Naive thymus-derived CD4-positive, alpha-beta T cell (primary cell): ENCODE measurements around the gene TIRAP. TPM values are rescaled to one million over a fixed set of nuclear protein-coding genes. Genes with fewer than 3 reads are reported as not detected.
A peak's percentile ranks its signal among the peaks of the same experiment; 100 is the strongest.
"Not testable (repeated sequence)": the region's sequence is repeated elsewhere in the genome, so short reads cannot be mapped to it uniquely, and the experiment has no call there.

Experiments used
- ATAC-seq: fragments of 150-1000 bp; cut with Tn5 transposase; 2 replicates; pipeline ENCODE4 v1.10.0; 2021; ENCODE audit warnings: mild to moderate bottlenecking, moderate library complexity
- CTCF ChIA-PET: fragments of 350-600 bp; sonication (Branson Sonifier 250); formaldehyde crosslinking; loops from one replicate; lab custom pipeline; 2021; ENCODE audit warnings: antibody characterized with exemption; lab: Charles Lee
- POLR2A ChIA-PET: fragments of 350-600 bp; sonication (Branson Sonifier 250); formaldehyde crosslinking; loops from one replicate; lab custom pipeline; 2021; ENCODE audit warnings: antibody characterized with exemption, inconsistent platforms; lab: Charles Lee
- DNase-seq, 9 donors: peaks; one replicate each; pipeline versions ENCODE4 v3.0.0 to v3.0.0-alpha.2; 2020 to 2022; ENCODE audit warnings: mixed read lengths in 1 of 9
- H3K27ac ChIP-seq: one replicate; pipeline ENCODE4 v1.7.0; 2013; ENCODE audit warnings: mild to moderate bottlenecking, low read depth, low read length, moderate library complexity
- H3K27me3 ChIP-seq, 2 donors: one replicate each; pipeline ENCODE4 v1.7.0; 2013; ENCODE audit warnings: low read length in 2 of 2, mild to moderate bottlenecking in 2 of 2, moderate library complexity in 2 of 2; ENCODE audit not compliant: control insufficient read depth in 2 of 2, insufficient read depth in 2 of 2
- H3K36me3 ChIP-seq, 3 experiments: 1 replicate in 2 of 3; 2 replicates in 1 of 3; pipeline ENCODE4 v1.7.0; 2013; ENCODE audit warnings: low read length in 3 of 3, mild to moderate bottlenecking in 3 of 3, moderate library complexity in 1 of 3; ENCODE audit not compliant: insufficient read depth in 3 of 3, control insufficient read depth in 2 of 3
- H3K4me1 ChIP-seq, 2 donors: one replicate each; pipeline ENCODE4 v1.7.0; 2013; ENCODE audit warnings: low read length in 2 of 2, mild to moderate bottlenecking in 2 of 2, moderate library complexity in 1 of 2; ENCODE audit not compliant: control insufficient read depth in 2 of 2, insufficient read depth in 2 of 2
- H3K4me3 ChIP-seq: 2 replicates; pipeline ENCODE4 v1.7.0; 2013; ENCODE audit warnings: mild to moderate bottlenecking, low read length
- H3K9me3 ChIP-seq, 3 experiments: 1 replicate in 2 of 3; 2 replicates in 1 of 3; pipeline ENCODE4 v1.7.0; 2013; ENCODE audit warnings: low read length in 3 of 3; ENCODE audit not compliant: control insufficient read depth in 2 of 3
- H3K27ac Mint-ChIP-seq, 9 donors: one replicate each; pipeline ENCODE4 v1.8.0; 2020 to 2022; ENCODE audit warnings: mixed read lengths in 9 of 9, mild to moderate bottlenecking in 8 of 9, moderate library complexity in 5 of 9, inconsistent platforms in 2 of 9
- H3K27me3 Mint-ChIP-seq, 5 donors: one replicate each; pipeline ENCODE4 v1.8.0; 2021 to 2022; ENCODE audit warnings: mixed read lengths in 5 of 5, mild to moderate bottlenecking in 1 of 5
- H3K36me3 Mint-ChIP-seq, 5 donors: one replicate each; pipeline ENCODE4 v1.8.0; 2020 to 2022; ENCODE audit warnings: mixed read lengths in 5 of 5, mild to moderate bottlenecking in 3 of 5, inconsistent platforms in 1 of 5
- H3K4me1 Mint-ChIP-seq, 7 donors: one replicate each; pipeline ENCODE4 v1.8.0; 2020 to 2022; ENCODE audit warnings: mixed read lengths in 7 of 7, mild to moderate bottlenecking in 3 of 7, inconsistent platforms in 1 of 7
- H3K4me3 Mint-ChIP-seq, 10 donors: one replicate each; pipeline ENCODE4 v1.8.0; 2020 to 2022; ENCODE audit warnings: mild to moderate bottlenecking in 10 of 10, mixed read lengths in 10 of 10, moderate library complexity in 6 of 10, inconsistent platforms in 2 of 10
- H3K9me3 Mint-ChIP-seq, 11 donors: one replicate each; pipeline ENCODE4 v1.8.0; 2020 to 2022; ENCODE audit warnings: mixed read lengths in 11 of 11, mild to moderate bottlenecking in 4 of 11, inconsistent platforms in 1 of 11, moderate library complexity in 1 of 11
- intact Hi-C, 2 donors: fragments of 100-400 bp; cut with micrococcal nuclease; formaldehyde crosslinking; loops; one replicate each; pipeline ENCODE4 v1.15.1; 2023
- polyA plus RNA-seq, 2 donors: library from polyadenylated mRNA; unstranded; fragments of 300-500 nt; fragmentation: Illumina TruSeq; gene quantifications; one replicate each; pipeline ENCODE4 v1.2.3, GENCODE V29; 2021
- total RNA-seq, 6 experiments: library from RNA in 5 of 6; stranded (reverse) in 5 of 6; gene quantifications; 1 replicate in 5 of 6; 2 replicates in 1 of 6; pipeline ENCODE4 v1.2.3 and lab custom pipeline; 2021 to 2026

The TIRAP gene, protein sequence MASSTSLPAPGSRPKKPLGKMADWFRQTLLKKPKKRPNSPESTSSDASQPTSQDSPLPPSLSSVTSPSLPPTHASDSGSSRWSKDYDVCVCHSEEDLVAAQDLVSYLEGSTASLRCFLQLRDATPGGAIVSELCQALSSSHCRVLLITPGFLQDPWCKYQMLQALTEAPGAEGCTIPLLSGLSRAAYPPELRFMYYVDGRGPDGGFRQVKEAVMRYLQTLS
- total RNA-seq (10 to 100 TPM; 12.9 to 21.5 (median 17.9) TPM), polyA plus RNA-seq (10 to 100 TPM in 1 of 2 donors, 1 to 10 TPM in 1; 9.6 to 15.3 TPM), total RNA-seq (lab: John Stamatoyannopoulos, UW) (12.7 reads per million, percentile 40 among the genes with 10 or more reads in this experiment)

DNA sequence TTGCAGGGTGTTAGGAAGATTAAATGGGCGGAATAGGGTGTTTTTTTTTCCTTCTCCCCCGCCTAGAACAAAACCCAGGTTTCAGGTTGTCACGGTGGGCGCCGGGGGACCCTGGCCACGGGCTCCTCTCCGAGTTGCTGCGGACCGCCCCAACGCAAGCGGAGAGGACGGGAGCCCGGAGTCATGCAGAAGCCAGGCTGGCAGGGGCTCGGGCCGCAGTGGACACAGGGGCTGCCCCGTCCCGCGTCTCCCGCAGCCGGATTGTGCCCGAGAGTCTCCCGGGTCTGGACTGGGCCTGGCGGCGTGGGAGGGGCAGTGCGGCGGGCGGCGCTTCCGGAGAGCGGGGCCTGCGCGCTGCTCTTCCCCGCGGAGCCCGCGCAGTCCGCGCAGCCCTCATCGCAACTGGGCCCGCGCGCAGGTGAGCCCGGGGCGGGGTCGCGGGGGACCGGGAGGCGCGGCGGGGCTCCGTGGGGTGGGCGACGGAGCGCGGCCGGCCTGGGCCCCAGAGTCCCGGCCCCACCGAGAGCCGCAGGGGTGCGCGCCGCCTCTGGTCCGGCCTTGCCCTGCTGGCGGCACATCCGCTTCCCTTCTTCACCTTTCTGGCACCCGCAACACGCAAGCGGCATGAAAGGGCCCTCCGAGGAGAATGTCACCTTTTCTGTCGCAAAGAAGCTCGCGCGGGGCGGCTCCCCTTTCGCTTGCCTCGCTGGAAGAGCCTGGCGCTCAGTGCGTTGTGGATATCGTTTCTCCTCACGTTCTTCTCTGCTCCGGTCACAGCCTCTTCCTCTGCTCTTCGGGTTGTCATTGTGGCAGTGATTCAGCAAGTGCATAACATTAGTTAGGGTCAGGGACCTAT is at the start of gene TIRAP:
TIRAP (plus strand) TSS at position 358 of the 856 bp plus-strand sequence. CDS start 7,802 bp downstream, outside the sequence.
- Mint-ChIP-seq H3K27ac (peak within 1 kb of the TSS; percentile 93 to 99 (median 97)), H3K36me3 (peaks cover 0 to 15% (median 5%) of the 10 kb centered on the region in 5 donors), H3K4me1 (peaks cover 35 to 62% (median 55%) of the 10 kb centered on the region in 7 donors), H3K27me3 (no peaks in the 10 kb centered on the region), H3K9me3 (no peaks in the 10 kb centered on the region), H3K4me3 (peak within 1 kb of the TSS; percentile 88 to 100 (median 98))
- Histone ChIP-seq H3K9me3 (no peaks in the 10 kb centered on the region), H3K4me3 (peak within 1 kb of the TSS; percentile 77), H3K27me3 (no peaks in the 10 kb centered on the region), H3K36me3 (peaks cover 0 to 2% (median 0%) of the 10 kb centered on the region in 3 experiments), H3K4me1 (peaks cover 16 to 28% of the 10 kb centered on the region in 2 donors), H3K27ac (peak within 1 kb of the TSS; percentile 86)
- intact Hi-C loops: loop anchor here (1.0 to 5.0 kb wide), 7 partner anchors 14 to 1331 kb away; partner anchors contain the start of genes CDON (in 2 of the 2), DCPS (in 2 of the 2), FAM118B (in 2 of the 2) and FOXRED1 (in 2 of the 2)
- ChIA-PET POLR2A (interaction anchor here (0.7 to 5.7 kb wide), 15 partner anchors 8 to 691 kb away, joined by 3 to 122 read pairs (median 4); partner anchors contain the start of genes DCPS, FOXRED1, SRPRA and STT3A), CTCF (interaction anchor here (2.4 kb wide), 1 partner anchor 14 kb away, joined by 9 read pairs; the partner anchor contains the start of genes FOXRED1 and SRPRA)
- ATAC-seq: peak; percentile 79
- peak; percentile 55 to 77 (median 75) for DNase-seq

DNA sequence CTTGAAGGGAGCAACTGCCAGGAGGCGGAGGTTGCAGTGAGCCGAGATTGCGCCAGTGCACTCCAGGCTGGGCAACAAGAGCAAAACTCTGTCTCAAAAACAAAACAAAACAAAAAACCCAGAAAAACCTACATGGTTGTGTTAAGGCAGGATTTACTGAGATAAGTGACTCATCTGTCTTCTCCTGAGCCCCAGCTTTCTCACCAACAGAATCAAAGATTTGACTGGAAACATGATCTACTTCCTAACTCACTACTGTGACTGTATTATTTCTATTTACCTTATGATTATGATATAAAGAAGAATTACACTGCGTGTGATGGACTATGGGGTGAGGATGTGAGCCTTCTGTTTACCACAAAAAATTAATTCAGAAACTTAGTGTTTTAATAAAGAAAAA is 49.5 kb upstream of the TIRAP start:
- no peak overlapping the region for H3K4me3 ChIP-seq
- Mint-ChIP-seq H3K27me3 (no peaks in the 10 kb centered on the region), H3K36me3 (peaks cover 8 to 29% (median 14%) of the 10 kb centered on the region in 5 donors), H3K4me1 (peaks cover 0 to 6% (median 4%) of the 10 kb centered on the region in 7 donors), H3K27ac (no peak overlapping the region), H3K9me3 (no peaks in the 10 kb centered on the region), H3K4me3 (no peak overlapping the region)
- no peaks in the 10 kb centered on the region for H3K4me1 ChIP-seq
- intact Hi-C loops: no loop called here
- CTCF ChIA-PET: no interaction called here
- no peak overlapping the region for H3K27ac ChIP-seq
- DNase-seq (no peak), ATAC-seq (no peak)
- POLR2A ChIA-PET: no interaction called here
- H3K27me3 ChIP-seq: no peaks in the 10 kb centered on the region
- H3K9me3 ChIP-seq: no peaks in the 10 kb centered on the region
- H3K36me3 ChIP-seq: peaks cover 0 to 3% (median 0%) of the 10 kb centered on the region in 3 experiments

DNA sequence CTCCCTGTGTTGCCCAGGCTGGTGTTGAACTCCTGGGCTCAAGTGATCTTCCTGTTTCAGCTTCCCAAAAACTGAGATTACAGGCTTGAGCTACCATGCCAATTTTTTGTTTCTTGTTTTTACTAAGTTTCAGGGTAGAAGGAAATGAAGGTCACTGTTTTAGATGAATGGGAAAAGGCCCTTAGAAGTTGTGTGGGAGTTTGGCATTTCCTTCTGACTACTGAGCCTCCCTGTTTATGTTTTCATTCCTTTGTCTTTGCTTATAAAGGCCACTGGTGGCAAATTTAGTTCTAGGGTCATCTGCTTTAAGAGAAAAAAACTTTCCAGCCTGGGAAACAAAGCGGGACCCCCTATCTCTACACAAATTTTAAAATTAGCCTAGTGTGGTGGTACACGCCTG is 36.3 kb upstream of the TIRAP start:
- no peaks in the 10 kb centered on the region for H3K9me3 ChIP-seq
- H3K36me3 Mint-ChIP-seq: peaks cover 0 to 23% (median 8%) of the 10 kb centered on the region in 5 donors
- no peak for DNase-seq
- no peak overlapping the region for H3K4me3 ChIP-seq
- peaks cover 0 to 6% (median 0%) of the 10 kb centered on the region in 3 experiments for H3K36me3 ChIP-seq
- POLR2A ChIA-PET: interaction anchor here (1.2 kb wide), 1 partner anchor 11 kb away, joined by 3 read pairs; no protein-coding TSS in a partner anchor
- H3K27ac ChIP-seq: no peak overlapping the region
- intact Hi-C loops: no loop called here
- H3K4me1 Mint-ChIP-seq: no peaks in the 10 kb centered on the region
- H3K27me3 ChIP-seq: no peaks in the 10 kb centered on the region
- no peak for ATAC-seq
- no peaks in the 10 kb centered on the region for H3K4me1 ChIP-seq
- H3K27ac Mint-ChIP-seq: no peak overlapping the region
- CTCF ChIA-PET: no interaction called here
- no peaks in the 10 kb centered on the region for H3K27me3 Mint-ChIP-seq
- H3K4me3 Mint-ChIP-seq: no peak overlapping the region
- H3K9me3 Mint-ChIP-seq: no peaks in the 10 kb centered on the region

DNA sequence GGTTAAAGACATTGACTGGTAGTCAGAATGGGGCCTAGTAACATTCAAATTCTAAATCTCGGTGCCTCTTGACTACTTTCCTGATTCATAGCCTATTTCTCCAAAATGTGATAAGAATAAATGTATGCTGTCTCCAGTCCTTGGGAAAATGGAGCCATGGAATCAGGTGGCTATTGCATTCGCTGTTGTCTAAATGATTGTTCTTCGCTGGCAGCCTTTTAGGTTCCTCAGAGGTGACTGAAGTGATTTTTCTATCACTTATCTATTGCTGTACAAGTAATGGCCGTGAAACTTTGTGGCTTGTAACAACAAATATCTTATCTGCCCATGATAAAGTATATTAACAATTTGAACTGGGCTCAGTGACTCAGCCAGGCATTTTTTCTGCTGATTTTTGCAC is 29.6 kb upstream of the TIRAP start:
- H3K4me3 Mint-ChIP-seq: no peak overlapping the region
- H3K27me3 Mint-ChIP-seq: no peaks in the 10 kb centered on the region
- peaks cover 0 to 5% (median 0%) of the 10 kb centered on the region in 3 experiments for H3K36me3 ChIP-seq

DNA sequence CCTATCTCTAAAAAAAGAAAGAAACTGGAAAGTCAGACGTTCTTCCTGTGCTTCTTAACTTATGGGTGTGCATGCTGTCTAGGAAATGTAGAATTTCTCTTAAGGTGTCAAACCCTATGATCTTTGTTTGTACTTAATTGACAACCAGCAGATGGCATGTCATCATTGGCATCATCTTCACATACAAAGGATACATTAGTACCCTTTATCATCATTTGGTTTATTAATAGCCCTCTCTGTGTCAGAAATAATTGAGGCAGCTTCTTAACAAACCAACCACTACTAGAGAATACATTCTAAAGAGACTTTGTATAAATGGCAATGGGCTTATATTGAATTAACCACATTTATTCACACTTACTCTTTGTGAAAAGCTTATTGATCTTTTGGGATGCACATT is 28.1 kb upstream of the TIRAP start:
- no peak for ATAC-seq
- H3K4me1 ChIP-seq: no peaks in the 10 kb centered on the region
- no peaks in the 10 kb centered on the region for H3K27me3 Mint-ChIP-seq
- H3K9me3 Mint-ChIP-seq: no peaks in the 10 kb centered on the region
- intact Hi-C loops: no loop called here
- peaks cover 0 to 2% (median 0%) of the 10 kb centered on the region in 7 donors for H3K4me1 Mint-ChIP-seq
- no peak overlapping the region for H3K27ac Mint-ChIP-seq
- ChIA-PET POLR2A (interaction anchor here (1.1 kb wide), 1 partner anchor 13 kb away, joined by 3 read pairs; no protein-coding TSS in a partner anchor), CTCF (no interaction called here)
- H3K27me3 ChIP-seq: no peaks in the 10 kb centered on the region
- H3K36me3 ChIP-seq: peaks cover 0 to 5% (median 0%) of the 10 kb centered on the region in 3 experiments
- peaks cover 0 to 6% (median 4%) of the 10 kb centered on the region in 5 donors for H3K36me3 Mint-ChIP-seq
- H3K4me3 ChIP-seq: no peak overlapping the region
- no peak overlapping the region for H3K27ac ChIP-seq
- H3K9me3 ChIP-seq: no peaks in the 10 kb centered on the region
- no peak overlapping the region for H3K4me3 Mint-ChIP-seq
- DNase-seq: no peak

More for the DNA sequence above, 29.6 kb upstream of the TIRAP start:
- Mint-ChIP-seq H3K9me3 (no peaks in the 10 kb centered on the region), H3K36me3 (peaks cover 0 to 7% (median 4%) of the 10 kb centered on the region in 5 donors), H3K4me1 (peaks cover 0 to 2% (median 0%) of the 10 kb centered on the region in 7 donors), H3K27ac (no peak overlapping the region)
- no peaks in the 10 kb centered on the region for H3K9me3 ChIP-seq
- ATAC-seq (no peak), DNase-seq (no peak)
- no peaks in the 10 kb centered on the region for H3K27me3 ChIP-seq
- no peak overlapping the region for H3K4me3 ChIP-seq
- no peaks in the 10 kb centered on the region for H3K4me1 ChIP-seq
- POLR2A ChIA-PET: no interaction called here
- H3K27ac ChIP-seq: no peak overlapping the region
- CTCF ChIA-PET: no interaction called here
- intact Hi-C loops: no loop called here

DNA sequence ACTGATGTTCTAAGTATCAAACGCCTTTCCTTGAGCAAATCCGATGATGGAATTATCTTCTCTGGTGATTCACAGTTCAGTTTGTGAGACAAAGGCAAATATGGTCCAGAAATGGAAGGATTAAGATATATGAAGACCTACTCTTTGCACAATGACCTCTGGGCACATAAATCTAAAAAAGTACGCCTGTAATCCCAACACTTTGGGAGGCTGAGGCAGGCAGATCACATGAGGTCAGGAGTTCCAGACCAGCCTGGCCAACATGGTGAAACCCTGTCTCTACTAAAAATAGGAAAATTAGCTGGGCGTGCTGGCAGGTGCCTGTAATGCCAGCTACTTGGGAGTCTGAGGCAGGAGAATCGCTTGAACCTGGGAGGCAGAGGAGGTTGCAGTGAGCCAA is 27.4 kb upstream of the TIRAP start:
- H3K9me3 Mint-ChIP-seq, H3K36me3 ChIP-seq, intact Hi-C loops, H3K27me3 Mint-ChIP-seq, H3K4me1 ChIP-seq, H3K27ac ChIP-seq, H3K9me3 ChIP-seq, ATAC-seq, H3K27me3 ChIP-seq, DNase-seq, H3K4me3 Mint-ChIP-seq, CTCF ChIA-PET, H3K4me1 Mint-ChIP-seq, POLR2A ChIA-PET, H3K4me3 ChIP-seq, H3K36me3 Mint-ChIP-seq: not testable (repeated sequence)
- peak overlapping the region in 1 of 9 donors; percentile 67 for H3K27ac Mint-ChIP-seq
